Neural crest cell (in vitro differentiated cells): Measurements from ENCODE around the gene TRAPPC8. TPM values are rescaled to one million over a fixed set of nuclear protein-coding genes. Genes with fewer than 3 reads are reported as not detected.
"Not testable (repeated sequence)": the region's sequence is repeated elsewhere in the genome, so short reads cannot be mapped to it uniquely, and the experiment has no call there.

Experiments used
- DNase-seq: peaks from one replicate; pipeline ENCODE4 v3.0.0; 2021; ENCODE audit warnings: low read depth, mixed read lengths, low spot score
- H3K27ac Mint-ChIP-seq: one replicate; pipeline ENCODE4 v1.8.0; 2021; ENCODE audit warnings: mild to moderate bottlenecking, mixed read lengths; ENCODE audit not compliant: unreplicated experiment
- H3K27me3 Mint-ChIP-seq: 2 replicates; pipeline ENCODE4 v1.8.0; 2021; ENCODE audit warnings: low read depth, mild to moderate bottlenecking, mixed read lengths
- H3K36me3 Mint-ChIP-seq: 2 replicates; pipeline ENCODE4 v1.8.0; 2021; ENCODE audit warnings: low read depth, mild to moderate bottlenecking, mixed read lengths
- H3K4me1 Mint-ChIP-seq: 2 replicates; pipeline ENCODE4 v1.8.0; 2021; ENCODE audit warnings: mixed read lengths
- H3K4me3 Mint-ChIP-seq: one replicate; pipeline ENCODE4 v1.8.0; 2021; ENCODE audit warnings: mild to moderate bottlenecking, mixed read lengths
- H3K9me3 Mint-ChIP-seq: 2 replicates; pipeline ENCODE4 v1.8.0; 2021; ENCODE audit warnings: mixed read lengths
- total RNA-seq: library from RNA; stranded (reverse); gene quantifications from 2 replicates; pipeline ENCODE4 v1.2.1, GENCODE V29; 2021
- TF ChIP-seq, protein P1 (sequence below): fragments of 200-600 bp; sonication (generic); conservative IDR thresholded peaks from 2 replicates; pipeline ENCODE4 v1.5.0; 2021; ENCODE audit warnings: antibody characterized with exemption, mild to moderate bottlenecking

The TRAPPC8 gene
- total RNA-seq, 1 donor from 2014 or later, result 27.7 TPM

DNA sequence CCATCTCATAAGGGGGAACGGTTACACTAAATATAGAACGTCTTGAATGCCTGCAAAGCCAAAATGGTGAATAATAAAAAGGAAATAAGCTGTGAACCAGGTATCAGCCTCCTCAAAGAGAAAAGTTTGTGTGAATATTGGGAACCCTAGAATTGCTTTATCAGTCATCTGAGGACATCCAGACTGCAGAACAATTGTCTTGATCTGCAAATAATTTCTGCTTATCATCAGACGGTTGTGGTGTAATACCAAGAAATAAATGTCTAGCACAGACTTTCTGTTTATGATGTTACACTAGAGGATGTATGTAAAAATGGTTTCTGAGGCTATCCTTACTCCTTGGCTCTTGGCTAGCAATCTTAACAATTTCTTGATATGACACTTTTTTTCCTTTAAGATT is 128.8 kb downstream of the TRAPPC8 start:
- no peak overlapping the region for H3K27ac Mint-ChIP-seq

GRCh38 chr18:31810336-31811130 is 132.4 kb downstream of the TRAPPC8 start:
- not testable (repeated sequence) for H3K9me3 Mint-ChIP-seq, DNase-seq, H3K27ac Mint-ChIP-seq, H3K36me3 Mint-ChIP-seq, H3K4me3 Mint-ChIP-seq, H3K4me1 Mint-ChIP-seq, H3K27me3 Mint-ChIP-seq

More for the DNA sequence above, 128.8 kb downstream of the TRAPPC8 start:
- no peaks in the 10 kb centered on the region for H3K9me3 Mint-ChIP-seq
- no peaks in the 10 kb centered on the region for H3K27me3 Mint-ChIP-seq
- no peaks in the 10 kb centered on the region for H3K4me1 Mint-ChIP-seq
- no peak overlapping the region for H3K4me3 Mint-ChIP-seq
- no peak for DNase-seq
- H3K36me3 Mint-ChIP-seq, result no peaks in the 10 kb centered on the region
- TF ChIP-seq, protein P1, sequence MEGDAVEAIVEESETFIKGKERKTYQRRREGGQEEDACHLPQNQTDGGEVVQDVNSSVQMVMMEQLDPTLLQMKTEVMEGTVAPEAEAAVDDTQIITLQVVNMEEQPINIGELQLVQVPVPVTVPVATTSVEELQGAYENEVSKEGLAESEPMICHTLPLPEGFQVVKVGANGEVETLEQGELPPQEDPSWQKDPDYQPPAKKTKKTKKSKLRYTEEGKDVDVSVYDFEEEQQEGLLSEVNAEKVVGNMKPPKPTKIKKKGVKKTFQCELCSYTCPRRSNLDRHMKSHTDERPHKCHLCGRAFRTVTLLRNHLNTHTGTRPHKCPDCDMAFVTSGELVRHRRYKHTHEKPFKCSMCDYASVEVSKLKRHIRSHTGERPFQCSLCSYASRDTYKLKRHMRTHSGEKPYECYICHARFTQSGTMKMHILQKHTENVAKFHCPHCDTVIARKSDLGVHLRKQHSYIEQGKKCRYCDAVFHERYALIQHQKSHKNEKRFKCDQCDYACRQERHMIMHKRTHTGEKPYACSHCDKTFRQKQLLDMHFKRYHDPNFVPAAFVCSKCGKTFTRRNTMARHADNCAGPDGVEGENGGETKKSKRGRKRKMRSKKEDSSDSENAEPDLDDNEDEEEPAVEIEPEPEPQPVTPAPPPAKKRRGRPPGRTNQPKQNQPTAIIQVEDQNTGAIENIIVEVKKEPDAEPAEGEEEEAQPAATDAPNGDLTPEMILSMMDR, result no peak

DNA sequence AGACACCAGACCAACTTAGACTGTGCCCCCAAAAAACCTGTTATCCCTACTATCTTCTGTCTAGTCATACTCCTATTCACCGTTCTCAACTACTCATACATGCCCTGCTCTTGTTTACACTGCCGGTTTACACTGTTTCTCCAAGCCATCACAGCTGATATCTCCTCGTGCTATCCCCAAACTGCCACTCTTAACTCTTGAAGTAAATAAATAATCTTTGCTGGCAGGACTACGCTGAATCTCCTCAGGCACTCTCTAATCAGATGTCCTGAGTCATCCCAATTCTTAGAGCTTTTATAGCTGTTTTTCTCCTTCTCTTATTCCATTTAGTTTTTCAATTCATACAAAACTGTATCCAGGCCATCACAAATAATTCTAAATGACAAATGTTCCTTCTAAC is 133.9 kb downstream of the TRAPPC8 start:
- not testable (repeated sequence) for H3K9me3 Mint-ChIP-seq, H3K27me3 Mint-ChIP-seq, H3K4me1 Mint-ChIP-seq, H3K36me3 Mint-ChIP-seq, H3K27ac Mint-ChIP-seq, DNase-seq, H3K4me3 Mint-ChIP-seq

- no peaks in the 10 kb centered on the region for H3K36me3 Mint-ChIP-seq
- TF ChIP-seq, protein P1, result peak; percentile 19
- H3K27me3 Mint-ChIP-seq, result no peaks in the 10 kb centered on the region
- H3K4me1 Mint-ChIP-seq, result no peaks in the 10 kb centered on the region
- no peak for DNase-seq
- H3K4me3 Mint-ChIP-seq, result no peak overlapping the region
- H3K9me3 Mint-ChIP-seq, result no peaks in the 10 kb centered on the region
- H3K27ac Mint-ChIP-seq, result no peak overlapping the region
Observed at GRCh38 chr18:31801078-31801477, 141.8 kb downstream of the TRAPPC8 start.

DNA sequence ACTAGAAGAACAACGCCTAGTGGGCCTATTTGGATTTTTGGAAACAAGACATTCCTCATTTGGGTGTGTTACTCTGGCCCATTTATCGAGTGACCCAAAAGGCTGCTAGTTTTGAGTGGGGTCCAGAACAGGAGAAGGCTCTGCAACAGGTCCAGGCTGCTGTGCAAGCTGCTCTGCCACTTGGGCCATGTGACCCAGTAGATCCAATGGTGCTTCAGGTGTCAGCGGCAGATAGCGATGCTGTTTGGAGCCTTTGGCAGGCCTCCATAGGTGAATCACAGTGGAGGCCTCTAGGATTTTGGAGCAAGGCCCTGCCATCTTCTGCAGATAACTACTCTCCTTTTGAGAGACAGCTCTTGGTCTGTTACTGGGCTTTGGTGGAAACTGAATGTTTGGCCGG is 143.7 kb downstream of the TRAPPC8 start:
- not testable (repeated sequence) for H3K36me3 Mint-ChIP-seq, H3K27ac Mint-ChIP-seq, H3K4me1 Mint-ChIP-seq, DNase-seq, H3K27me3 Mint-ChIP-seq, H3K9me3 Mint-ChIP-seq, H3K4me3 Mint-ChIP-seq

GRCh38 chr18:31798399-31798798 is 144.5 kb downstream of the TRAPPC8 start:
- Mint-ChIP-seq H3K36me3 (no peaks in the 10 kb centered on the region), H3K27ac (no peak overlapping the region), H3K9me3 (no peaks in the 10 kb centered on the region), H3K4me3 (no peak overlapping the region), H3K27me3 (no peaks in the 10 kb centered on the region), H3K4me1 (no peaks in the 10 kb centered on the region)
- TF ChIP-seq, protein P1, result no peak
- DNase-seq, result no peak

- no peaks in the 10 kb centered on the region for H3K36me3 Mint-ChIP-seq
- no peaks in the 10 kb centered on the region for H3K9me3 Mint-ChIP-seq
- TF ChIP-seq, protein P1, result no peak
- no peak for DNase-seq
- H3K27me3 Mint-ChIP-seq, result no peaks in the 10 kb centered on the region
- no peaks in the 10 kb centered on the region for H3K4me1 Mint-ChIP-seq
- peak overlapping the region; percentile 43 for H3K27ac Mint-ChIP-seq
- H3K4me3 Mint-ChIP-seq, result no peak overlapping the region
Observed at GRCh38 chr18:31795747-31796146, 147.2 kb downstream of the TRAPPC8 start.
